ENCODE measurements around the gene DIS3L2.
A peak's percentile ranks its signal among the peaks of the same experiment; 100 is the strongest.
"Not testable (repeated sequence)": the region's sequence is repeated elsewhere in the genome, so short reads cannot be mapped to it uniquely, and the experiment has no call there.

DIS3L2 gene

DNA sequence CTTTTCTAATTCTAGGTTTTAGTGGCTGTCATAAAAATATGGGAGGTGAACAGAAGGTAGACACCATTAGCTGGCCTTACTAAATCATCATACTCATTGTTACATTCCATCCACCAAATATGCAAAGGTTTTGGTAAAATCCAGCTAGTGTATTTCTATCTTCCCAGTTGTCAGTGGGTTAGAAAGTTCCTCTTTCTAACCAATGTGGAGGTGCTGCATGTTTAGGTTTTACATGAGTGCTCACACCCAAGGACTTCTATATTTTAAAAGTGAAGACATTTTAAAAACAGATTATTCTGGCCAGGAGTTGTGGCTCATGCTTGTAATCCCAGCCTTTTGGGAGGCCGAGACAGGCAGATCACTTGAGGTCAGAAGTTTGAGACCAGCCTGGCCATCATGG lies 423.0 kb downstream of the DIS3L2 start:
- H3K9ac ChIP-seq (ENCODE audit: insufficient read length) = no peak overlapping the region
- no peak overlapping the region for H3K4me3 ChIP-seq
- no peaks in the 10 kb centered on the region for H3K36me3 ChIP-seq (ENCODE audit: insufficient read depth, low read length)
- no peak for DNase-seq (ENCODE audit: low read depth, low spot score)
- no peak for TF ChIP-seq FOXP2 (optimal IDR thresholded peaks at IDR 0.05; ENCODE audit: control extremely low read depth, extremely low read length, insufficient read depth)
- no peak for TF ChIP-seq EZH2 (IDR thresholded peaks at IDR 0.05)
- TF ChIP-seq POLR2AphosphoS5 (IDR thresholded peaks at IDR 0.05; ENCODE audit: borderline replicate concordance, low read depth, low read length) = no peak
- no peaks in the 10 kb centered on the region for H3K9me3 ChIP-seq (ENCODE audit: low read depth, low read length)
- H3K27ac ChIP-seq = no peak overlapping the region

DNA sequence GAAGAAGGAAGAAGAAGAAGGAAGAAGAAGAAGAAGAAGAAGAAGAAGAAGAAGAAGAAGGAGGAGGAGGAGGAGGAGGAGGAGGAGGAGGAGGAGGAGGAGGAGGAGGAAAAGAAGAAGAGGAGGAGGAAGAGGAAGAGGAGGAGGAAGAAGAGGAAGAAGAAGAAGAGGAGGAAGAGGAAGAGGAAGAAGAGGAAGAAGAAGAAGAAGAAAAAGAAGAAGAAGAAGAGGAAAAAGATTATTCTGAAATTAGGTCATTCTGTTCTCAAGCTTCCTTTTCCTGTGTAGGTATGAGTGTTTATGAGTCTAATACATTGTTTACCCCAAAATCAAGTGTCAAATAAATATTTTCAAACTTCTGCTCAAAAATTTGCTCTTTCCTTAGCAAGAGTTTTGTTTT lies 423.5 kb downstream of the DIS3L2 start:
- not testable (repeated sequence) for H3K36me3 ChIP-seq (ENCODE audit: insufficient read depth, low read length); DNase-seq (ENCODE audit: low read depth, low spot score); H3K4me3 ChIP-seq; H3K27ac ChIP-seq; H3K9me3 ChIP-seq (ENCODE audit: low read depth, low read length); H3K9ac ChIP-seq (ENCODE audit: insufficient read length)

DNA sequence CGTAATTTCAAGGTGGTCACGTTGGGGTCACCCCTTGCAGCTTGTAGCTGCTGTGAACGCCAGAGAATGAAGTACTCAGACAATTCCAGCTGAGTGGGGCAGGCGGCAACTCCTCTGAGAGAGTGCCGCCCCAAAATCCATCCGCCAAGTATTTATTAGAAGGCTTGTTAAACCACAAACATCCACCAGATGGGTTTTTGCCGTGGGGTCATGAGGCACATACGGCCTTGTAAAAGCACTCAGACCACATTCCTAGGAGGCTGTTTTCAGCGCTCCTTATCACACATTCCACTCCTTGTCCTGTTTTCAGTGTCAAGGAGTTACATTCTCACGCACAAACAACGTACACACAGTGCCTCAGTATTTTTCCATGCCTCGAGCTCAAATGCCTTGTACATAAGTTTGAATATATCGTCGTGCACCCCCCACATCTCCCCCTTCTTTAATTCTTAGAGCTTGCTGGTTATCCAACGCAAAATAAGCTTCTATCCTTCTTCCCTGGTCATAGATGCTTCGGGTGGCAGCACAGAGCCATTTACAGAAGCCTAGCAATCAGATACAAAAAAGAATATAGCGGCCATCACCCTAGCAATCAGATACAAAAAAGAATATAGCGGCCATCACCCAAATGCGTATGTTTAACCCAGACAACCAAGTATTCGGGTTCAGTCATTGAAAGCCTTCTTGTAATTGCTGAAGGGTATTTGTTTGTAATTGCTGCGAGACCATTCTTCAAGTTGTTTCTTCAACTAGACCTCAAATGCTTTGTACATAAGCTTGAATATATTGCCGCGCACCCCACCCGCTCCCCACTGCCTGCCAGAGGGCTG lies 424.4 kb downstream of the DIS3L2 start:
- TF ChIP-seq POLR2AphosphoS5 (IDR thresholded peaks at IDR 0.05; ENCODE audit: borderline replicate concordance, low read depth, low read length) (no peak), FOXP2 (optimal IDR thresholded peaks at IDR 0.05; ENCODE audit: control extremely low read depth, extremely low read length, insufficient read depth) (no peak), EZH2 (IDR thresholded peaks at IDR 0.05) (peak; percentile 66)
- no peak overlapping the region for H3K27ac ChIP-seq
- H3K4me3 ChIP-seq = no peak overlapping the region
- no peak for DNase-seq (ENCODE audit: low read depth, low spot score)
- no peaks in the 10 kb centered on the region for H3K9me3 ChIP-seq (ENCODE audit: low read depth, low read length)
- H3K36me3 ChIP-seq (ENCODE audit: insufficient read depth, low read length) = no peaks in the 10 kb centered on the region
- H3K9ac ChIP-seq (ENCODE audit: insufficient read length) = no peak overlapping the region

DNA sequence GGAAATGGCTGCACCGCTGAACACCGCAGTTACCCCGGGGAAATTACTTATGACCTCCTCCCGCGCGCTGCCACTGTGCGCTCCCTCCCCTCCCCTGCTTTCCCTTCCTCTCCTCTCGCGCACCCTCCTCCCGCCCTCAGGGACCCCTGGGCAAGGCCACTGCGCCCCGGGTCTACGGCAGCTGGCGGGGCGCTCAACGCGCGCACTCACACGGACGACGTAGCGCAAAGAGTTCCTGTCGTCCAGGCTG lies 424.9 kb downstream of the DIS3L2 start:
- TF ChIP-seq EZH2 (IDR thresholded peaks at IDR 0.05) (peak; percentile 24), POLR2AphosphoS5 (IDR thresholded peaks at IDR 0.05; ENCODE audit: borderline replicate concordance, low read depth, low read length) (no peak)
- no peak overlapping the region for H3K9ac ChIP-seq (ENCODE audit: insufficient read length)
- no peak overlapping the region for H3K27ac ChIP-seq

More for the DNA sequence above, 424.9 kb downstream of the DIS3L2 start:
- DNase-seq (ENCODE audit: low read depth, low spot score) = no peak
- Histone ChIP-seq H3K36me3 (ENCODE audit: insufficient read depth, low read length) (no peaks in the 10 kb centered on the region), H3K4me3 (no peak overlapping the region), H3K9me3 (ENCODE audit: low read depth, low read length) (no peaks in the 10 kb centered on the region)
